Endothelial cell of umbilical vein (primary cell): ENCODE results near the gene ZNF648. TPM values are rescaled to one million over a fixed set of nuclear protein-coding genes. Genes with fewer than 3 reads are reported as not detected.

ENCODE experiments used
- BruUV-seq: library from RNA; stranded (reverse); fragments of 400-500 nt; replicated peaks from 2 replicates; lab custom pipeline; 2021; lab: Mats Ljungman, UMichigan
- CTCF ChIA-PET: fragments of 300-600, 350-600 bp; sonication (Branson Sonifier 250); formaldehyde crosslinking; loops from one replicate; lab custom pipeline; 2021; ENCODE audit warnings: antibody characterized with exemption, inconsistent platforms; lab: Charles Lee
- POLR2A ChIA-PET: fragments of 300-600, 350-600 bp; sonication (Branson Sonifier 250); formaldehyde crosslinking; loops from one replicate; lab custom pipeline; 2021; ENCODE audit warnings: antibody characterized with exemption, inconsistent platforms; lab: Charles Lee
- DNase-seq: peaks from one replicate; pipeline ENCODE4 v3.0.0-alpha.2; 2011; ENCODE audit warnings: low read depth, low spot score
- FAIRE-seq: peaks from 2 replicates; lab custom pipeline; 2011; peaks lifted over from hg19 to GRCh38; lab: Jason Lieb, UNC
- H2AFZ ChIP-seq: 2 replicates; pipeline ENCODE4 v1.6.0; 2012; ENCODE audit warnings: low read depth, low read length, control low read depth, inconsistent platforms
- H3K27ac ChIP-seq: 2 replicates; pipeline ENCODE4 v1.5.1; 2011; ENCODE audit warnings: low read depth, mild to moderate bottlenecking, control low read depth, low read length, moderate library complexity; ENCODE audit not compliant: insufficient read depth
- H3K27me3 ChIP-seq, 2 experiments: 2 replicates each; pipeline versions ENCODE4 v1.6.0 to v1.6.1; 2011; ENCODE audit warnings: low read length in 2 of 2, mixed read lengths in 1 of 2; ENCODE audit not compliant: control insufficient read depth in 2 of 2, insufficient read depth in 2 of 2
- H3K36me3 ChIP-seq, 2 experiments: 2 replicates in 1 of 2; 3 replicates in 1 of 2; pipeline ENCODE4 v1.5.1; 2011; ENCODE audit warnings: low read length in 2 of 2, mild to moderate bottlenecking in 1 of 2, moderate library complexity in 1 of 2; ENCODE audit not compliant: control insufficient read depth in 2 of 2, insufficient read depth in 2 of 2; ENCODE audit errors: extremely low read depth in 1 of 2
- H3K4me1 ChIP-seq: 3 replicates; pipeline ENCODE4 v1.5.1; 2011; ENCODE audit warnings: mild to moderate bottlenecking, low read length; ENCODE audit not compliant: control insufficient read depth, insufficient read depth; ENCODE audit errors: extremely low read depth
- H3K4me2 ChIP-seq: 2 replicates; pipeline ENCODE4 v1.6.1; 2011; ENCODE audit warnings: low read length, control low read depth, mixed read lengths; ENCODE audit not compliant: insufficient read depth
- H3K4me3 ChIP-seq, 3 experiments: fragments of 200-600 bp in 1 of 3; sonication (generic), shearing (Covaris generic) in 1 of 3; replicated peaks in 1 of 3; 2 replicates each; pipeline ENCODE4 v1.5.1; 2011 to 2016; ENCODE audit warnings: control low read depth in 3 of 3, low read length in 3 of 3, mild to moderate bottlenecking in 2 of 3, inconsistent platforms in 1 of 3, low read depth in 1 of 3, moderate library complexity in 1 of 3; ENCODE audit not compliant: insufficient read depth in 1 of 3
- H3K79me2 ChIP-seq: 2 replicates; pipeline ENCODE4 v1.6.0; 2012; ENCODE audit warnings: low read length, inconsistent platforms; ENCODE audit not compliant: control insufficient read depth, insufficient read depth
- H3K9ac ChIP-seq: replicated peaks from 2 replicates; pipeline ENCODE3; 2011; ENCODE audit warnings: low read length, control low read depth; ENCODE audit not compliant: insufficient read depth; ENCODE audit errors: extremely low read depth
- H3K9me1 ChIP-seq: replicated peaks from 3 replicates; pipeline ENCODE4 v1.6.0; 2011; ENCODE audit warnings: mild to moderate bottlenecking, low read length; ENCODE audit not compliant: control insufficient read depth, insufficient read depth; ENCODE audit errors: extremely low read depth
- H3K9me3 ChIP-seq: replicated peaks from 2 replicates; pipeline ENCODE4 v1.5.1; 2012; ENCODE audit warnings: low read length, inconsistent platforms; ENCODE audit not compliant: control insufficient read depth, insufficient read depth
- H4K20me1 ChIP-seq: replicated peaks from 2 replicates; pipeline ENCODE3; 2011; ENCODE audit warnings: mild to moderate bottlenecking, low read length; ENCODE audit not compliant: control insufficient read depth, insufficient read depth; ENCODE audit errors: extremely low read depth
- EZH2 ChIP-seq: IDR thresholded peaks from 2 replicates; pipeline ENCODE4 v1.6.1; 2012; ENCODE audit warnings: borderline replicate concordance, low read depth, mild to moderate bottlenecking, moderate library complexity, low read length, inconsistent platforms; ENCODE audit not compliant: severe bottlenecking
- FOS ChIP-seq: IDR thresholded peaks from 2 replicates; pipeline ENCODE4 v1.6.1; 2011; ENCODE audit warnings: mild to moderate bottlenecking, low read length, moderate library complexity, borderline replicate concordance; ENCODE audit not compliant: insufficient read depth
- GATA2 ChIP-seq: IDR thresholded peaks from 2 replicates; pipeline ENCODE4 v1.7.0; 2011; ENCODE audit warnings: low read depth, mild to moderate bottlenecking, moderate library complexity, mixed read lengths, low read length; ENCODE audit not compliant: insufficient read length, insufficient read depth
- JUN ChIP-seq: IDR thresholded peaks from 2 replicates; pipeline ENCODE4 v1.6.1; 2011; ENCODE audit warnings: borderline replicate concordance, low read depth; ENCODE audit not compliant: insufficient read length, insufficient read depth
- MYC ChIP-seq: IDR thresholded peaks from one replicate; pipeline ENCODE4 v1.6.1; 2011; ENCODE audit warnings: mild to moderate bottlenecking, low read depth, low read length
- POLR2A ChIP-seq: IDR thresholded peaks from 2 replicates; pipeline ENCODE4 v1.6.1; 2012; ENCODE audit warnings: low read depth, mild to moderate bottlenecking, control low read depth, low read length
- POLR2AphosphoS5 ChIP-seq: IDR thresholded peaks from 2 replicates; pipeline ENCODE4 v1.6.1; 2012; ENCODE audit warnings: low read depth, mild to moderate bottlenecking, control low read depth, low read length, moderate library complexity; ENCODE audit not compliant: insufficient read depth
- dilution Hi-C: fragments of 300-500 bp; cut with MboI; formaldehyde crosslinking; loops from one replicate; pipeline ENCODE4 v1.15.0; 2019; ENCODE audit warnings: low sequenced_read_pairs; ENCODE audit not compliant: extremely low pct_ligation_motif_present
- intact Hi-C: fragments of 100-400 bp; cut with micrococcal nuclease; formaldehyde crosslinking; loops from one replicate; pipeline ENCODE4 v1.10.0; 2022
- polyA plus RNA-seq, 4 experiments: library from polyadenylated mRNA; depleted of rRNA in 3 of 4; stranded (reverse) in 3 of 4; unstranded in 1 of 4; fragments of >200 nt; gene quantifications; 2 replicates each; pipeline versions ENCODE4 v1.2.1 to v1.2.3, GENCODE V29; 2011 to 2012; ENCODE audit warnings: missing spikeins in 1 of 4
- total RNA-seq: library from RNA; stranded (reverse); gene quantifications from 2 replicates; pipeline ENCODE4 v1.2.3, GENCODE V29; 2021
- TF ChIP-seq, protein P1 (sequence below), 2 donors: IDR thresholded peaks; 1 replicate in 1 of 2; 2 replicates in 1 of 2; pipeline ENCODE4 v1.5.1; 2011; ENCODE audit warnings: low read length in 2 of 2, mild to moderate bottlenecking in 2 of 2, moderate library complexity in 2 of 2, control low read depth in 1 of 2, inconsistent platforms in 1 of 2, low read depth in 1 of 2; ENCODE audit not compliant: insufficient read depth in 1 of 2; ENCODE audit errors: extremely low read depth in 1 of 2
- TF ChIP-seq, protein P2 (sequence below): IDR thresholded peaks from 2 replicates; pipeline ENCODE4 v1.6.1; 2011; ENCODE audit not compliant: insufficient read depth, insufficient read length

ZNF648 gene
- total and polyA plus RNA-seq, 2 donors (not counting 3 experiments of a cell fraction or from before 2014, with no cell fraction given): not detected

DNA sequence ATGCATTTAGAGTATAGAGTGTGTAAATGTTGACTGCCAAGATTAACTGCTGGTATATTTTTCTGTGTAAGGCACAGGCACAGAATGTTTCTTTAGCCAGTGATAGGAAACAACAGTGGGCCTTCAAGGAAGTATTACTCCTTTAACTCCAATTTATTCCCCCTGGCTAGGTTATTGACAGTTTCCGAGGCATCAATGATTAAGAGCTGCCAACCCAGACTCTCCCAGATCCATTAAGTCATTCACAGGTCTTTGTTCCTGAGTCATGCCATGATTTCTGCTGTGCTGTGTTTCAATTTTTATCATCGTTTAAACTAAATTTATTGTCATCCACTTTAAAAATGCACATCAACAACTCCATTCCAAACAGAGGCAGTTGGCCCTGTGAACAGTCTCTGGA, 9.2 kb downstream of the ZNF648 start:
- FAIRE-seq: no peak
- intact Hi-C loops: no loop called here
- dilution Hi-C loops: no loop called here

More for the DNA sequence above, 9.2 kb downstream of the ZNF648 start:
- H3K4me1 ChIP-seq: no peaks in the 10 kb centered on the region
- CTCF ChIA-PET: interaction anchor here (1.7 to 2.7 kb wide), 2 partner anchors 17 to 574 kb away, joined by 5 to 13 read pairs; no protein-coding TSS in a partner anchor
- no peaks in the 10 kb centered on the region for H4K20me1 ChIP-seq
- no peak for DNase-seq
- POLR2A ChIA-PET: no interaction called here
- no peaks in the 10 kb centered on the region for H3K9me3 ChIP-seq
- no peaks in the 10 kb centered on the region for H3K9me1 ChIP-seq
- no TSS peak for BruUV-seq
- H2AFZ ChIP-seq: no peak overlapping the region
- H3K27ac ChIP-seq: no peak overlapping the region
- H3K4me3 ChIP-seq: no peak overlapping the region
- no peak overlapping the region for H3K9ac ChIP-seq
- no peaks in the 10 kb centered on the region for H3K79me2 ChIP-seq
- TF ChIP-seq MYC (no peak), POLR2A (no peak), JUN (no peak), FOS (no peak), EZH2 (no peak), GATA2 (no peak), POLR2AphosphoS5 (no peak)
- TF ChIP-seq, protein P1, sequence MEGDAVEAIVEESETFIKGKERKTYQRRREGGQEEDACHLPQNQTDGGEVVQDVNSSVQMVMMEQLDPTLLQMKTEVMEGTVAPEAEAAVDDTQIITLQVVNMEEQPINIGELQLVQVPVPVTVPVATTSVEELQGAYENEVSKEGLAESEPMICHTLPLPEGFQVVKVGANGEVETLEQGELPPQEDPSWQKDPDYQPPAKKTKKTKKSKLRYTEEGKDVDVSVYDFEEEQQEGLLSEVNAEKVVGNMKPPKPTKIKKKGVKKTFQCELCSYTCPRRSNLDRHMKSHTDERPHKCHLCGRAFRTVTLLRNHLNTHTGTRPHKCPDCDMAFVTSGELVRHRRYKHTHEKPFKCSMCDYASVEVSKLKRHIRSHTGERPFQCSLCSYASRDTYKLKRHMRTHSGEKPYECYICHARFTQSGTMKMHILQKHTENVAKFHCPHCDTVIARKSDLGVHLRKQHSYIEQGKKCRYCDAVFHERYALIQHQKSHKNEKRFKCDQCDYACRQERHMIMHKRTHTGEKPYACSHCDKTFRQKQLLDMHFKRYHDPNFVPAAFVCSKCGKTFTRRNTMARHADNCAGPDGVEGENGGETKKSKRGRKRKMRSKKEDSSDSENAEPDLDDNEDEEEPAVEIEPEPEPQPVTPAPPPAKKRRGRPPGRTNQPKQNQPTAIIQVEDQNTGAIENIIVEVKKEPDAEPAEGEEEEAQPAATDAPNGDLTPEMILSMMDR (IDR thresholded peaks at IDR 0.05; ENCODE audit: extremely low read depth in 1 of 2, insufficient read depth in 1 of 2, low read depth in 1 of 2, low read length in 2 of 2): no peak
- TF ChIP-seq, protein P2, sequence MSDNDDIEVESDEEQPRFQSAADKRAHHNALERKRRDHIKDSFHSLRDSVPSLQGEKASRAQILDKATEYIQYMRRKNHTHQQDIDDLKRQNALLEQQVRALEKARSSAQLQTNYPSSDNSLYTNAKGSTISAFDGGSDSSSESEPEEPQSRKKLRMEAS: no peak
- no peaks in the 10 kb centered on the region for H3K27me3 ChIP-seq
- H3K4me2 ChIP-seq: no peak overlapping the region
- H3K36me3 ChIP-seq: no peaks in the 10 kb centered on the region
